HG03571 (cell line): ENCODE results near the gene ASAP3.
"Not testable (repeated sequence)": the region's sequence is repeated elsewhere in the genome, so short reads cannot be mapped to it uniquely, and the experiment has no call there.

Experiments
- ATAC-seq: cut with Tn5 transposase; IDR thresholded peaks from one replicate; pipeline ENCODE4 v1.9.1; 2021; ENCODE audit not compliant: unreplicated experiment

ASAP3 gene

DNA sequence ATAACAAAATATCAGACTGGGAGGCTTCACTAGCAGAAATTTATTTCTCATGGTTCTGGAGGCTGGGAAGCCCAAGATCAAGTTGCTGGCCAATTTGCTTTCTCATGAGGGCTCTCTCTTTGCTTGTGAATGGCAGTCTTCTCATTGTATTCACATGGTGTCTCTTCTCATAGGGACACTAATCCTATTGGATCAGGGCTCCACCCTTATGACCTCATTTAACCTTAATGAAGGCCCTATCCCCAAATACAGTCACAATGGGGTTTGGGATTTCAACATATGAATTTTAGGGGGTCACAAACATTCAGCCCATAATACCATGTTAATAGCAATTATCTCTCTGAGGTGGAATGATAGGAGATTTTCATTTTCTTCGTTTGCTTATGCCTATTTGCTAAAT is 84.8 kb downstream of the ASAP3 start:
- no peak for ATAC-seq

DNA sequence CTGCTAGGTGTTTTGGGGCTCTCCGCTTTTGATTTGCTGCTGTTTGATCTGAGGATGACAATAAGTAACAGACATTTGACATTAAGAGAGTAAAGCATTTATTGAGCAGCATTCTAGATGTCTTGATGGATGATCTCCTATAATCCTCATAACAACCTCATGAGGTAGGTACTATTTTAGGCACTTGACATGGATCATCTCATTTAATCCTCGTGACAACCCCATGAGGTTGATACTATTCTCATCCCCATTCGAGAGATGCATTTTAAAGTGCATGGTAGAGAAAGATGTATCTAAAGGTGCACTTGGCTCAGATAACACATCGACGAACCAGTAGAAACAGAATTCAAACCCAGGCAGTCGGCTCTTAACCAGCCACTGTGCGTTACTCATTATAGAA is 86.1 kb downstream of the ASAP3 start:
- ATAC-seq, result no peak

DNA sequence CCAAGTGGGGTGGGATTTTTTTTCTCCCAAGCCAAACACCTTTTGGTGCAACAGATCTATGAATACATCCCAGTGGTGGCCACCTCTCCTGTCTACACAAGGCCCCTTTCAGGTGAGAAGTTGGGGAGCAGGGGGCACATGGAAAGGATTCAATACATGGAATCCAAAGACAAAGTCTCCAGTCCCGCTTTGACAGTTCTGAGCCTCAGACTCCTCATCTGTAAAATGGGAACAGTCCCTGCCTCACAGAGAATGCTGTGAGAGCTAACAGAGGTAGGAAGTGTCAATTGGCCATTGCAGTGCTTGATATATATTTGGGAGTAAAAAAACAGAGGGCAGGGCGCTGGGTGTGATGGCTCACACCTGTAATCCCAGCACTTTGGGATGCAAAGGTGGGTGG is 87.6 kb downstream of the ASAP3 start:
- no peak for ATAC-seq

DNA sequence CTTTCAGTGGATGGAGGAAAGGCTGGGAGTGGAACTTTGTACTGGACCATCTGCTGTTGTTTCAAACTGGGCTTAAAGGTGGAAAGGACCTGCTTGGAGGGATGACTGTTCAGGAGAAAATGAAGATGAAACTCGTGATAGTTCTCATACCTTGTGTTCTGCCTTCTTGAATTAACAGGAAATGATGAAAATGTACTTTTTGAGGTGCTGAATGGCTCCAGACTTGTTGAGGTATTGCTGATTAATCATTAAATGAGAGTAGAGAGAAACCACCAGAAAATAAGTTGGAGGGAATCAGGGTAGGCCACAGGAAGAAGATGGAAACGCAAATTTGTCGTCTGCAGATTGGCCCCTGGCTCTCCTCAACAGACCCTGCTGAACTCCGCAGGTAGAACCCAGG is 88.1 kb downstream of the ASAP3 start:
- no peak for ATAC-seq

DNA sequence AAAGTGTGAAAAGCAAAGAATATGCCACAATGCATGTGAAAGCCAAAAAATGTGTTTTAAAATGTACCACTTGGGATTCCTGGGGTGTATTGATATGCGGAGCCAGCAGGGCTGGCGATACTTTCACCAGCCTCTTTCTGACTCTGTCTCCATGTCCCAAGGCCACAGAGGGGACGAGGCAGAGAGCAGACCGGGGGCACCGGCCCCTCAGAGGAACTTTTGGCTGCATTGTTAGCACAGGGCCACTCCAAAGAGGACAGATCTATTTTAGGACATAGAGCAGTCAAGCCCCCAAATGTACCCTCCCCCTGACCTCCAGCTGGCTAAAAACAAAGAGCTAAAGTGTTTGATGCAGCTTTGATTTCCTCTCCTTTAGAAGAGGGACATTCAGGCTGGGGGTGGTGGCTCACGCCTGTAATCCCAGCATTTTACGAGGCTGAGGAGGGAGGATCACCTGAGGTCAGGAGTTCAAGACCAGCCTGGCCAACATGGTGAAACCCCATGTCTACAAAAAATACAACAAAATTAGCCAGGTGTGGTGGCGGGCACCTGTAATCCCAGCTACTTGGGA is 88.7 kb downstream of the ASAP3 start:
- ATAC-seq, result no peak

DNA sequence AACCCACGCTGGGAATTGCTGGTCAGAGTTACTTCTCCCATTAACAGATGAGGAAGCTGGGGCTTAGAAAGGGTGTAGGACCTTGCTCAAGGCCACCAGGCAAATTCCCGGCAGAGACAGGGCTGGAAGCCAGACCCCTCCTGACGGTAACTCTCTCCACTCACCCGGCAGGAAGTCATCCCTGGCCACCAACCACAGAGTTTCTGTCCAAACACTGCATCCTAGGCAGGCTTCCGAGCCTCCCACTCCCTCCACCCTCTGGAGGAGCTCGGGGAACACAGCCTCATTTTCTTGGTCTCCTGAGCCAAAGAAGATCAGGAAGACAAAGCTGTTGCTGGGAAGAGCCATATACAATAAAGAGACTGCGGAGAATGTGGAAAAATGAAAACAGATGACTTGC is 89.3 kb downstream of the ASAP3 start:
- ATAC-seq, result no peak

DNA sequence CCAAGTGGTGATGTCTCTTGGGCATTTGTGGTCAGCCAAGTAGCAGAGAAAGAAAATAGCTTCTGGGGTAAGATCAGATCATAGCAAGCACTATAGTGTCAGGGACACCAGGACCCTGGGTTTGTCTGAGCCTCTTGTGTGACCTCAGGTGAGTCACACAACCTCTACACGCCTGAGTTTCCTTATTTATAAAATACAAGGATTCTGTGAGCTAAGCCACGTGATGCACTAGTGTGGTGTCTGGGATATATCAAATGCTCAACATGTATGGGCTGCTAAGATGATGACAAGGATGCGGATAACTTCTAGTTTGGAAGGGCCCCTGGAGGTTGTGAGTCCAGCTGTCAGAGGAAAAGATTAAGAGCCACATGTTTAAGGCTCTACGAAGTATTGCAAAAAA is 89.8 kb downstream of the ASAP3 start:
- no peak for ATAC-seq

DNA sequence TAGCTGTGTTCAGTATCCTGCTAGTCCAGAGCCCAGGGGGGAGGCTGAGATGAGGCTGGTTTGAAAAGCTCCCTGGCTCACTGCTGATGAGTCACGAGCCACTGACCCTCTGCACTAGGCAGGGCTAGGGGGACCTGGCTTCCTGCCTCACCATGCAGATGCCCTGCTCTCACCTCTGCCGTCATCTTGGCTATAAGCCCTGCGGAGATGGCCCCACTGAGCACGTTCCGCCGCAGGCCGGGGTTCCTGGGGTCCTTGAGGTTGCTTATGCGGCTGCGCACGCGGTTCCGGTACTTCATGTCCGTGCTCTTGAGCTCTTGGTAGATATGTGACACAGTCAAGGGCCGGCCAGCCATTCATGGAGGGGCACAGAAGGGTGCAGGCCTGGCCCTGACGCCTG is 90.3 kb downstream of the ASAP3 start:
- no peak for ATAC-seq

DNA sequence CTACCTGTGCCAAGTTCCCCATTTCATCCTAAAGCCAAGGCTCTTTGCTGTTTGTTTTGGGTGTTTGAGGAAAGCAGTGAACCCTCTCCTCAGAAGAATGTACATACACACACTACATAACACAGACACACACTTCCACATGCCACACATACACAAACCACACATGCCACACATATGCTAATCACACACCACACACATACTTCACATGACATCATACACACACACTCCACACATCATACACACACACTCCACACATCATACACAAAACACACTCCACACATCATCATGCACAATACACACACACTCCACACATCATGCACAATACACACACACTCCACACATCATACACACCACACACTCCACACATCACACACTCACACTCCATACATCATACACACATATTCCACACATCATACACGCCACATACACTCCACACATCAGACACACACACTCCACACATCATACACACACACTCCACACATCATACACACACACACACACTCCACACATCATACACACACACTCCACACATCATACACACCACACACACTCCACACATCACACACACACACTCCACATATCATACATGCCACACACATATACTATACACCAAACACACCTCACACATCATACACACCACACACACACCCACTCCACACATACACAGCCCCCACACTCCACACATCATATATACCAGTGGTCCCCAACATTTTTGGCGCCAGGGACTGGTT is 91.7 kb downstream of the ASAP3 start:
- ATAC-seq, result no peak

DNA sequence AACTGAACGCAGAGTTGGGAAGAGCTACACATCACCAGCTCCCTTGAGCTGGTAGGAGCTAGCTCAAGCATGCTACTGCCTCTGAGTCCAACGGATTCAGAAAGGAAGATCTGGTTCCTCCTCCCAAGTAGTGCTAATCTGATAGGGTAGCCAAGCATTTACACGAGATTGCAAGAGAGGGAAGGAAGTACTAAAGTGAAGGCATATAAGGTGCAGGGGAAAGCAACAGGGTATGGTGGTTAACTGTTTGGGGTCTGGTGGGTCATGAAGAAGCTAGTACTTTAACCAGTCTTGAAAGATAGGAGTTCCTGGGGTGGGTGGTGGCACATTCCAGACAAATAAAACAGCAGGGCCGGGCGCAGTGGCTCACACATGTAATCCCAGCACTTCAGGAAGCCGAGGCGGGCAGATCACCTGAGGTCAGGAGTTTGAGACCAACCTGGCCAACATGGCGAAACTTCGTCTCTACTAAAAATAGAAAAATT is 94.1 kb downstream of the ASAP3 start:
- no peak for ATAC-seq

DNA sequence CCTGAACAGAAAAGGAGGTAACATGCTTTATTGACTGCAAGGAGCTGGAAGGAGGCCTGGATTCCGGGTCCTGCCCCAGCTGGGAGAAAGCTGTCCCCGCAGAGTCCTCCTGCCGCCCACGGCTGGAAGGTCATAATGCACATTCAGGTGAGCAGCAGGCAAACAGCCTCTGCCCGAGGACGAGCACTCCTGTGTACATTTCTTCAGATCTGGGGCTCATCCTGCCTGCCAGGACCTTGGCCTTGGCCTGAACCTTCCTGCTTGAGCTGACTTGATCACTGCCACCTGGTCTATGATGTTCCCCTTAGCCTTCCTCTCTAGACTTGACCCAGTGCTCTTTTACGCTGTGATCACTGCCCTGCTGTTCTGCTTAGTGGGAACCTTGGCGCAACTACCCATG is 96.5 kb downstream of the ASAP3 start:
- ATAC-seq, result no peak

DNA sequence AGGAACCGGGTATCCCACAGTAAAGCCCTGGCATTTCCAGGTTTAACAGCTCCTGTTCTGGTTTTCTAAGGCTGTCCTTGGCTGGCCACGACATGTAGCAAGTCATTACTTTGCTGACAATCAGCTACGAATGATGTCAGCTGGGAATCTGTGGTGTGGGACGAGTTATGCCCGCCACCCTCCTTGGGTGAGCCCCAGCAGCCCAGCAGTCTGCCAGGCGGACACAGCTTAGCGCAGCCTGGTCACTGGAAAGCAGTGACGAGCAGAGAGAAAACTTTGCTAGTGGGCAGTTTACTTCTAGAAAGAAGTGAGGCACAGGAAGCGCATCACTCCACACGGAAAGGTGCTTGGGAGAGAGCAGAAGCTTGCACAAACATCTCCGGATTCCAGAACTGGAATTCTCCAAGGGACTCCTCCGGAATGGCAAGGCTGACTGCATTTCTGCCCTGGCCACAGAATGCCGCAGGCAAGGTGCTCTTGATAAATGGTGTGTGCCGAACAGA is 98.8 kb downstream of the ASAP3 start:
- ATAC-seq, result no peak

DNA sequence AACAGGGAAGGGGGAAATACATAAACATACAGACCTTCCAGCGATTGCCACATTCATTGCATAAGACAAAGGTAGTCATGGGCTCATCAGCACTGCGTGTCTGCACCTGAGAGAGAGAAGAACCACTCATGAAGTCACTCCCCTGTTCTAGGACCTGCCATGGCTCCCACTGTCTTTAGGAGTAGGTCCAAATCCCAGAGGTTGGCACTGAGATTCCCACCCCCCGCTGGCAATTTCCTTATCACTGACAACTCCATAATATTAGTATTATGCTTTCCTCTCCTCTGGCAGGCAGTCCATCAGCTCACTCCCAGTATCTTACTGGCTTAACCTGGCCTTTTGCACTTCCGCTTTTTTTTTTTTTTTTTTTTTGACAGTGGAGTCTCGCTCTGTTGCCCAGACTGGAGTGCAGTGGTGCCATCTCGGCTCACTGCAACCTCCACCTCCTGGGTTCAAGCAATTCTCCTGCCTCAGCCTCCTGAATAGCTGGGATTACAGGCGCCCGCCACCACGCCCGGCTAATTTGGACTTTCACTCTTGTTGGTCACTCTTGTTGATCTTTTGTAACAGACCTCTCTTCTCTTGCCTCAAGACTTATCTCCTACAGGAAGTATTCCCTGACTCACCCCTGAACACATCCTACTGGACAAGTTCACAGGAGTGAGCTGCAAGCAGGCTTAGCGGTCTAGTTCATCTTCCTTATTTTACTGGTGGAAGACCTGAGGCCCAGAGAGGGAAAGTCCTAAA is 99.5 kb downstream of the ASAP3 start:
- ATAC-seq, result no peak

DNA sequence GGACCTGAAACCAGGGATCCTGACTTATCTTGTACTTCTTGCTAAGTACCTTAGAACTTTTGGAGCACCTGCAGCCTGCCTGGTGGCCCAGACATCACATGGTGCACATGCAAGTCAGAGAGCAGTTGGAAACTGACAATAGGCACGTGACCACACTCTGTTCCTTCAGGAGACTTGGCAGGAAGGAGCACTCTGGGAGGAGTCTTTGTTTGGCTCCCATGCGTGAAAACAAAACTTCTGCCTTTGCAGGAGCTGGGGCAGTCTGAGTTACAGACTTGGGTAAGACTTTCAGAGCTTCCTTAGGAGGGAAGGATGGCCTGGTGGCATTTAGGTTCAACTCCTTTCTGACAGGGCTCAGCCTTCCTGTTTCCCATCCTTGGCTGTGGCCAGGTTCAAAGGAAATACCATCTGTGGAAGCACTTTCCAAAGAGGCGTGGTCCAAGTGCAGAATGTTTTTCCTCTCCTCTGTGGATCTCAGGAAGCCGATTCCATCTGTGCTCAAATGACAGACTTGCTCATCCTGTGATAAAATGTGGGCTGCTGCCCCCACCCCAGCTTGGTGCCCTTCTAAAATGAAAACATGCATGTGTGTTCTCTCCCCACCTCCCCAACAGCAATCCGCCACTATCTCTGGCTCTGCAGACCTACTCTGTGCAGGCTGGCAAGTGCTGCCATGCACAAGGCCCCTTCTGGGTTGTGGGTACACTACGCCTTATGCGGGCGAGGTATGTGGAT is 100.2 kb downstream of the ASAP3 start:
- no peak for ATAC-seq

DNA sequence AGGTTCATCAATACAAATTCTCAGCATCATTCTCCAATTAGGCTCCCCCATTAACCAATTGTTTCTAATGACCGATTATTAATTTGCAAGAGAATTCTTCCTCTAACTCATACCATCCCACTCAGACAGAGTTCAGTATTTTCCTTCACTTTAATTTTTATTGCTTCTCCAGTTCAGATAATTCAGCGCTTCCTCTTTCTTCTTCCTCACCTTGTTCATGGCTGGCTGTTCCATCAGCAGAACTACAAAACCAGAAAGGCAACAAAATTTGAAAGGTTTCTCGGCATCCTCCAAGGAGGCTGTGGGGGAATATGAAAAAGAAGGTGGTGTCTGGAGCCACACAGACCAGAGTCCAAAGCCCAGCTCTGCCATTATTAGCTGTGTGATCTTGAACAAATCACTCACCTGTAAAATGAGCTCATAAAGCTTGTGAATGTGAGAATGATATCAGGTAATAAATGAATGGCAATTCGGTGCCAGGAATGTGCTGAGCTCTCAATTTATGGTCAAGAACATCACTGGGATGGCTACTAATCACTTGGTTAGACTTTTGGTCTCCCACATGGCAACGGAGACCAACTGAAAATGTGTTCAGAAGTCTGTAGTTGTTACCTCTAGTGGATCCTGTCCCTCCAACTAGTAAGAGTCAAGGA is 102.6 kb downstream of the ASAP3 start:
- ATAC-seq, result no peak

DNA sequence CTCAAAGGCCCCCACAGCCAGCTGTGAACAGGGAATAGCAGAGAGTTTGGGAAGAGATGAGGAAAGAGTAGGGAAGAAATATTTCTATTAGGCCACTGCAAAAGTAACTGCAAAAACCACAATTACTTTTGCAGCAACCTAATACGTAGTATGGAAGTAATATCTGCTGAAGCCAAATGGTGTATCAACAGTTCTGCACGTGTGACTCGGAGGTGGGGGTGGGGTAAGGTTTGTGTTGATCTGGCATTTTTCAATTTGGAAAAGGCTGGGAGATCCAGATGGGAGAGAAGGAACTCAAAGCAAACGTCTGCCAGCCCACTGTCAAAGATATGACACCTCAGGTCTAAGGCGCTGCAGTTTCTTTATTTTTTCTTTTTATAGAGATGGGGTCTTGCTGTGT is 103.3 kb downstream of the ASAP3 start:
- no peak for ATAC-seq

DNA sequence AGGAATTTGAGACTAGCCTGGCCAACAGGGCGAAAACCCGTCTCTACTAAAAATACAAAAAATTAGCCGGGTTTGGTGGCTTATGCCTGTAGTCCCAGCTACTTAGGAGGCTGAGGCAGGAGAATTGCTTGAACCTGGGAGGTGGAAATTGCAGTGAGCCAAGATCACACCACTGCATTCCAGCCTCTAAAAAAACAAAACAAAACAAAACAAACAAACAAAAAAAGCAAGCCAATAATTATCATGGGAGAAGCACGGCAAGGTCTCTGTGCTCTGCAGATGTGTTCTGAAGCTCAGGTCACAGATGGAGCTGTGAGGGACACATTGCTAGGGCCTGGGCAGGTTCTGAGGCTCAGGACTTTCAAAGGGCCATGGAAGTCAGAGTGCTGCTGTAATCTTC is 103.7 kb downstream of the ASAP3 start:
- not testable (repeated sequence) for ATAC-seq
